ENCODE results near the gene TBC1D10A.

GRCh38 chr22:30284172-30284571, 42.6 kb downstream of the TBC1D10A start:
- TF ChIP-seq TAF1 (IDR thresholded peaks at IDR 0.05; ENCODE audit: low read depth, low read length) (no peak), POLR2A (IDR thresholded peaks at IDR 0.05; ENCODE audit: low read depth, low read length) (no peak), POLR2AphosphoS5 (IDR thresholded peaks at IDR 0.05; ENCODE audit: low read depth, low read length) (no peak)

Data from GM12891 (cell line).